ENCODE results near the gene MARCO.
"Not testable (repeated sequence)": the region's sequence is repeated elsewhere in the genome, so short reads cannot be mapped to it uniquely, and the experiment has no call there.

MARCO gene

DNA sequence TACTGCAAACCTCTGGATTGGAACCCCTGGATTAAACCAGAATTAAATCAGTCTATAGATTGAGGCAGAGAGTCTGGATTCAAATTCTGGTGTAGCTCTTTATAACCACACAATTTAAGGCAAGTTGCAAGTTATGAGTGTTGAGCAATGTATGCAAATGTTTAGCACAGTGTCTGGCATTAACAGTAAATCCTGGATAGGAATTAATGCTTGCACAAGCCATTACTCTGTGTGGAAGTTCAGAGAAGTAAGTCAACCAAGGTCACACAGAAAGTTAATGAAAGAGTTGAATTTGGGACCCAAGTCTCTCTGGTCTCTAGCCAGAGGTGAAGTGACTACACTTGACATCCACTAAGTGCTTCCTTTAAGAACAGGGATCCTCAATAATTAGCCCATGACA is 2.0 kb upstream of the MARCO start:
- TF ChIP-seq, protein P1, sequence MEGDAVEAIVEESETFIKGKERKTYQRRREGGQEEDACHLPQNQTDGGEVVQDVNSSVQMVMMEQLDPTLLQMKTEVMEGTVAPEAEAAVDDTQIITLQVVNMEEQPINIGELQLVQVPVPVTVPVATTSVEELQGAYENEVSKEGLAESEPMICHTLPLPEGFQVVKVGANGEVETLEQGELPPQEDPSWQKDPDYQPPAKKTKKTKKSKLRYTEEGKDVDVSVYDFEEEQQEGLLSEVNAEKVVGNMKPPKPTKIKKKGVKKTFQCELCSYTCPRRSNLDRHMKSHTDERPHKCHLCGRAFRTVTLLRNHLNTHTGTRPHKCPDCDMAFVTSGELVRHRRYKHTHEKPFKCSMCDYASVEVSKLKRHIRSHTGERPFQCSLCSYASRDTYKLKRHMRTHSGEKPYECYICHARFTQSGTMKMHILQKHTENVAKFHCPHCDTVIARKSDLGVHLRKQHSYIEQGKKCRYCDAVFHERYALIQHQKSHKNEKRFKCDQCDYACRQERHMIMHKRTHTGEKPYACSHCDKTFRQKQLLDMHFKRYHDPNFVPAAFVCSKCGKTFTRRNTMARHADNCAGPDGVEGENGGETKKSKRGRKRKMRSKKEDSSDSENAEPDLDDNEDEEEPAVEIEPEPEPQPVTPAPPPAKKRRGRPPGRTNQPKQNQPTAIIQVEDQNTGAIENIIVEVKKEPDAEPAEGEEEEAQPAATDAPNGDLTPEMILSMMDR (IDR thresholded peaks at IDR 0.05; ENCODE audit: insufficient read depth, low read depth, low read length, missing control alignments), result no peak
- DNase-seq (ENCODE audit: low read depth), result no peak
- H3K4me3 ChIP-seq (ENCODE audit: low read depth, low read length), result no peak overlapping the region

DNA sequence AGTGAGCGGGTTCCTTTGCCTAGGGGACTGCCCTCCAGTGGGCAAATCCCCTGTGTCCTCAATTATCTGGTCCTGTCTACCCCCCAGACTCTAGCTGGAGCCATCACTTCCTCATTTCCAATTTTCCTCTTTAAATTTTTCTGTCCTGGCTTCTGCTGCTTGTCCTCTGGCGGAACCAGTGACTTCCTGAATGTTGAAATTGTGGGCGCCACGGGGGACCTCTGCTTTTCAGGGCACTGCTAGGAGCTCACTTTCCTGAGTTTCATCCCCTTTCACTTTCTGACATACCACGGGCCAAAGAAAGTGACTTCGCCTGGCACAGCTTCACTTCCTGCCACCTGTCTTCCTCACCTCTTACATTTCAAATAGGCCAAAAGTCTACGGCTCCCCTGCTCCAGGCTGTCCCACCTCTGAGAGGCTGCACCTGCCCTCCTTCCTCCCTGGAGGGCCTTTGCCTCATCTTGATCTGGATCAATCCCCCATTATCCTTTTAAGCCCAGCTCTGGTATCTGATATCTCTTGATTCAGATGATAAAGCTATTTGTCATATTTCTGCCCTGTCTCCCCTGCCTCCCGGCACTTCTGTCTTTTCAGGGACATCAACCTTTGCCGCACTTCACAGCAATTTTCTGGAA is 1.4 kb upstream of the MARCO start:
- no peak overlapping the region for H3K4me3 ChIP-seq (ENCODE audit: low read depth, low read length)
- DNase-seq (ENCODE audit: low read depth), result peak; percentile 2
- TF ChIP-seq, protein P1 (IDR thresholded peaks at IDR 0.05; ENCODE audit: insufficient read depth, low read depth, low read length, missing control alignments), result no peak

DNA sequence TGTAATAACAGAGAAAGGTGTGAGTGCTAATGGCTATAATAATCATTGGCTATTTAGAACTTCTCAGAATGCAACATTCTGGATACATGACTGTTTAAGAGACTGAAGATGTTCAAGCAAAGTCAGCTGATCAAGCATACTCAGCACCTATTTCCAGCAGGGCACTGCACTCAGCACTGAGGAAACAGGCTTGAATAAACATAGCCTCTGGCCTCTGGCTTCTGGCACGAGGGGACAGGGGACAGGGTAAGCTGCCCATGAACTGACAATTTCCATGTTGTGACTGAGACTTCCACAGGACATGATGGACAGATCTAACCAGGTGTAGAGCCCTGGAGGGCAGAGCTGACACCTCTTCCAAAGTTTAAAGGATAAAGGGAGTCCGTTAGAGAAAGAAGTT is 1.3 kb downstream of the MARCO start:
- no peak for DNase-seq (ENCODE audit: low read depth)
- no peak overlapping the region for H3K4me3 ChIP-seq (ENCODE audit: low read depth, low read length)
- TF ChIP-seq, protein P1 (IDR thresholded peaks at IDR 0.05; ENCODE audit: insufficient read depth, low read depth, low read length, missing control alignments), result no peak

DNA sequence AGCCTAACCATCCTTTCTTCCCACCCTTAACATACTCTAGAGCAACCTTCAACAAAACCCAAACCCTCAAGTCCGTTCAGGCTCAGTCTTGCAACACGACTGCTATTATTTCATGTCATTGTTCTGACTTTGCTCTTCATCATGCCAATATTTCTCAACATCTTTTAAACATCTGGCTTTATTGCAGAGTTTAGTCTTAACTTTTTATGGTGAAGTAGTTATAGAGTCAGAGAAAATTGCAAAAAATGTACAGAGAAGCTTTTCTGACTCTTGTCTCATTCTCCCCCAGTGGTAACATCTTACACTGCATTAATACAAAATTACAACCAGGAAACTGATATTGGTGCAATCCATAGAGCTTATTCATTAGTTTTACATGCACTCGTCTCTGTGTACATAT is 3.9 kb downstream of the MARCO start:
- DNase-seq (ENCODE audit: low read depth), result no peak
- TF ChIP-seq, protein P1 (IDR thresholded peaks at IDR 0.05; ENCODE audit: insufficient read depth, low read depth, low read length, missing control alignments), result no peak
- H3K4me3 ChIP-seq (ENCODE audit: low read depth, low read length), result no peak overlapping the region

DNA sequence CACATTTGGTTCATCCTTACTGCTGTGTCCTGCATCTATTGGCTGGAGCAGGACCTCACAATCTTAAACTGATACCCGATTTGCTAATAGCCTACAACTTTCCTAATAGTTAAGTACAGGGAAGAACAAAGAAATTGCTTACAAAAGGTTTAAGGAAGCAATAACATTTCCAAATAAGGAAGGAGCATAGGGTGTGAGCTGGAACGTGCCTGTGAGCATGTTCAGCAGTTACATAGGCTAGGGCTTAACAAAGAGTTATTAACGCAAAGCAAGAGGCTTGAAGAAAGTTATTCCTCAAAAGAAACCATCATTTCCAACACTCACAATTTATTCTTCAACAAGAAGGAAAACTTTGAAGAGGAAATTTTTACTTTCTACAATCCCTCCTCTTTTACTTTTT is 6.3 kb downstream of the MARCO start:
- not testable (repeated sequence) for DNase-seq (ENCODE audit: low read depth); H3K4me3 ChIP-seq (ENCODE audit: low read depth, low read length)

DNA sequence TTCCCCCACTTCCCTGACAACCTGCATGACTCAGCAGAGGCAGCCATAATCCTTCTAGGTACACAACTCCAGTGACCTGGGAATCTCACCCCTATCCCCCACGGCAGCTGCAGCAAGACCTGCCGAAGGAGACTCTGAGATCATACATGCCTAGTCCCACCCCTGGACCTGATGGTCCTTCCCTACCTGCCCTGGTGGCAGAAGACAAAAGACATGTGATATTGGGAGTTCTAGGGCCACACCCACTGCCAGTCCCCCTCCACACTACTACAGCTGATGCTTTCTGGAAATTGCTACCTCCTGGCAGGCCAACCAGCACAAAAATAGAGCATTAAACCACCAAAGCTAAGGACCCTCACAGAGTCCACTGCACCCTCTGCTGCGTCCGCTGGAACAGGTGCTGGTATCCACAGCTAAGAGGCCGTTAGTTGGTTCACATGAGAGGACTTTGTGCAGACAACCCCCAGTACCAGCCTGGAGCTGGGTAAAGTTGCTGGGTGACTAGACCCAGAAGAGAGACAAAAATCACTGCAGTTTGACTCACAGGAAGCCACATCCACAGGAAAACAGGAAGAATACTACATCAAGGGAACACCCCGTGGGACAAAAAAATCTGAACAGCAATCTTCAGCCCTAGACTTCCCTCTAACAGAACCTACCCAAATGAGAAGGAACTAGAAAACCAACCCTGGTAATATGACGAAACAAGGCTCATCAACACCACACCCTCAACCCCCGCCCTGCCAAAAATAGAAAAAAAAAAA is 12.5 kb downstream of the MARCO start:
- TF ChIP-seq, protein P1 (IDR thresholded peaks at IDR 0.05; ENCODE audit: insufficient read depth, low read depth, low read length, missing control alignments), result no peak
- no peak for DNase-seq (ENCODE audit: low read depth)
- H3K4me3 ChIP-seq (ENCODE audit: low read depth, low read length), result no peak overlapping the region

DNA sequence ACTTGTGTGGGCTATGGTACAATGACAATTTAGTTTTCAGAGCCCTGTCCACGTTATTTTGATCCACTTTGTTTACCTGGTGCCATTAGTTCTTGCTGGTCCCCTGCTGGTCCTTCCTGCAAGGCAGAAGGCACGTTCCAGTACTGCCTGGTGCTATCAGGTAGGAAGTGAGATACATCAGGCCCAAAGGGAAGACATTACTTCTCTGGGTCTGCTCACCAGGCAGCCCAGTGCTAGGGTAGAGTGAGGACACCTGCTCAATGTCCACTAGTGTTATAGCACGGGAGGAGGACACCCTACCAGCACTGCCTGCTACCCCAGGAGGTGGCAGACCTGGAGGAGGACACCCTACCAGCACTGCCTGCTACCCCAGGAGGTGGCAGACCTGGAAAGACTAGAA is 23.7 kb downstream of the MARCO start:
- no peak for DNase-seq (ENCODE audit: low read depth)
- TF ChIP-seq, protein P1 (IDR thresholded peaks at IDR 0.05; ENCODE audit: insufficient read depth, low read depth, low read length, missing control alignments), result no peak
- H3K4me3 ChIP-seq (ENCODE audit: low read depth, low read length), result no peak overlapping the region
